ENCODE data around the gene ARHGEF10L. TPM values are rescaled to one million over a fixed set of nuclear protein-coding genes. Genes with fewer than 3 reads are reported as not detected.

Gene ARHGEF10L
- total RNA-seq, 1 donor = 16.8 TPM

GRCh38 chr1:17539118-17539476 is 401 bp upstream of the ARHGEF10L start:
- no peak for DNase-seq (ENCODE audit: low read depth)
- H3K4me3 ChIP-seq (ENCODE audit: low read depth, low read length) = peak overlapping the region; percentile 35
- TF ChIP-seq, protein P1, sequence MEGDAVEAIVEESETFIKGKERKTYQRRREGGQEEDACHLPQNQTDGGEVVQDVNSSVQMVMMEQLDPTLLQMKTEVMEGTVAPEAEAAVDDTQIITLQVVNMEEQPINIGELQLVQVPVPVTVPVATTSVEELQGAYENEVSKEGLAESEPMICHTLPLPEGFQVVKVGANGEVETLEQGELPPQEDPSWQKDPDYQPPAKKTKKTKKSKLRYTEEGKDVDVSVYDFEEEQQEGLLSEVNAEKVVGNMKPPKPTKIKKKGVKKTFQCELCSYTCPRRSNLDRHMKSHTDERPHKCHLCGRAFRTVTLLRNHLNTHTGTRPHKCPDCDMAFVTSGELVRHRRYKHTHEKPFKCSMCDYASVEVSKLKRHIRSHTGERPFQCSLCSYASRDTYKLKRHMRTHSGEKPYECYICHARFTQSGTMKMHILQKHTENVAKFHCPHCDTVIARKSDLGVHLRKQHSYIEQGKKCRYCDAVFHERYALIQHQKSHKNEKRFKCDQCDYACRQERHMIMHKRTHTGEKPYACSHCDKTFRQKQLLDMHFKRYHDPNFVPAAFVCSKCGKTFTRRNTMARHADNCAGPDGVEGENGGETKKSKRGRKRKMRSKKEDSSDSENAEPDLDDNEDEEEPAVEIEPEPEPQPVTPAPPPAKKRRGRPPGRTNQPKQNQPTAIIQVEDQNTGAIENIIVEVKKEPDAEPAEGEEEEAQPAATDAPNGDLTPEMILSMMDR (IDR thresholded peaks at IDR 0.05; ENCODE audit: insufficient read depth, low read depth, low read length) = no peak

DNA sequence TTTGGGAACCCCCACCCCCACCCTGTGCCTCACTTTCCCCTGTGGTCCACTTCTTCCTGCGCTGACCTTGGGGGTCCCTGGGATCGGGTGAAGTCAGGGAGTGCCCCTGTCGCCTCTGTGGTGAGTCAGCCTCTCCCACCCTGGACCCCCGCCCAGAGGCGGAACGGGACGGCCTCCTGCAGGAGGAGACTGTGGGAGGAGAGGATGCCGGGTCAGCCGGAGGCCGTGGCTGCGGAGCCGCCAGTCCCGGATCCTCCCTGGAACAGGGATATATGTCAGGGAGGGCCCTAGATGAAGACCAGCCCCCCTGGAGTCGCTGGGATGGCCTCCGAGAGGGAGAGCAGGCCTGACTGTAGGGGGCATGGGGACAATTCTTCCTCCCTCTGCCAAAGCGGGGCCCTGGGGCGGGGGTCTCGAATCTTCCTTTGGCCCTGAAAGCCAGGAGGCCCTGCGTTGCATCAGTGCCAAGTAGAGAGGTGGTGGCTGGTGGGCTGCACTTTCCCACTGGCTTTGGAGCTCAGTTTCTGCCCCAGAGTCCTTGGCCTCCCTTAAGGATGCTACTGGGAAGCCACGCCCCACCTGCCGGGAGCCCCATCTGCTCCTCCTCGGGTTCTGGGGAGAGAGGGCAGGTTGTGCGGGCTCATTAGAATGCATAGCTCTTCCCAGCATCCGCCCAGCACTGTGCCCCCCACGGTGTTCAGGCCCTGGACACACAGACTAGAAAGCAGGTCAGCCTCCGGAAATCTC is 930 bp downstream of the ARHGEF10L start:
- TF ChIP-seq, protein P1 (IDR thresholded peaks at IDR 0.05; ENCODE audit: insufficient read depth, low read depth, low read length) = no peak
- DNase-seq (ENCODE audit: low read depth) = peak; percentile 28
- peak overlapping the region; percentile 74 for H3K4me3 ChIP-seq (ENCODE audit: low read depth, low read length)

DNA sequence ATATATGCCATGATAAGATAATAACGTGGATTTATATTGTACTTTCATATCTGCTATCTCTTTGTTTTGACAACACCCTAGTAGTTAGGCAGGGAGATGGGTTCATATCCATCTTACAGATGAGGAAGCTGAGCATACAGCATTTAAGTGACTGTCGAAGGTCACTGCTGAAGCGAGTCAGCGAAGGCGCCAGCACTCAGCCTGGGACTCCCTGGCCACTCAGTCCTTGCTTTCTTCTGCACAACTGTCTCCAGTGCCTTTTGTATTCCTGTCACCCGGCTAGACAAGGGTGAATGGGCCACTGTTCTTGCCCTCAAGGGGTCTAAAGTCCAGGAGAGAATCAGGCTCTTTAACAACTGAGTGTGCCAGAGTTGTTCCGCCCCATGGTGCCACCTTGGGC is 3.1 kb downstream of the ARHGEF10L start:
- no peak for DNase-seq (ENCODE audit: low read depth)
- no peak overlapping the region for H3K4me3 ChIP-seq (ENCODE audit: low read depth, low read length)
- TF ChIP-seq, protein P1 (IDR thresholded peaks at IDR 0.05; ENCODE audit: insufficient read depth, low read depth, low read length) = no peak

- TF ChIP-seq, protein P1 (IDR thresholded peaks at IDR 0.05; ENCODE audit: insufficient read depth, low read depth, low read length) = no peak
- DNase-seq (ENCODE audit: low read depth) = no peak
- H3K4me3 ChIP-seq (ENCODE audit: low read depth, low read length) = no peak overlapping the region
Measured at GRCh38 chr1:17544776-17545350, 5.4 kb downstream of the ARHGEF10L start.

DNA sequence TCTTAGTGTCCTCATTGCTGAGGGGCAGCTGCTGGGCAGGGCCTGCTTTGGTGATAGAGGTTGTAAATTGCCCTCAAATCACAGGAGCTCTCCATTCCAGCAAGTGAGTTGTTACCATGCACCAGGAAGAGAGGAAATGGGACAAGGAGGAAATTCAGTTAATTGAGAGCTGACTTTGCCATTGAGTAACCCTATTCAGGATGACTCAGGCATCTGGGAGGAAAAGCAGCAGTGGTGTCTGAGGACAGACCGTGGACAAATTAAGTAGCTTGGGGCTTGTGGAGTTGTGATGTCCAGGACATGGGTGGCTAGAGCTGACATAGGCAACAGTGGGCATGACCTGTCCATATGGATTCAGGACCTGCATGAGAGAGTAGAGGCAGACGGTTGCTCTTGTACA is 5.9 kb downstream of the ARHGEF10L start:
- H3K4me3 ChIP-seq (ENCODE audit: low read depth, low read length) = no peak overlapping the region
- peak; percentile 63 for DNase-seq (ENCODE audit: low read depth)
- TF ChIP-seq, protein P1 (IDR thresholded peaks at IDR 0.05; ENCODE audit: insufficient read depth, low read depth, low read length) = no peak

DNA sequence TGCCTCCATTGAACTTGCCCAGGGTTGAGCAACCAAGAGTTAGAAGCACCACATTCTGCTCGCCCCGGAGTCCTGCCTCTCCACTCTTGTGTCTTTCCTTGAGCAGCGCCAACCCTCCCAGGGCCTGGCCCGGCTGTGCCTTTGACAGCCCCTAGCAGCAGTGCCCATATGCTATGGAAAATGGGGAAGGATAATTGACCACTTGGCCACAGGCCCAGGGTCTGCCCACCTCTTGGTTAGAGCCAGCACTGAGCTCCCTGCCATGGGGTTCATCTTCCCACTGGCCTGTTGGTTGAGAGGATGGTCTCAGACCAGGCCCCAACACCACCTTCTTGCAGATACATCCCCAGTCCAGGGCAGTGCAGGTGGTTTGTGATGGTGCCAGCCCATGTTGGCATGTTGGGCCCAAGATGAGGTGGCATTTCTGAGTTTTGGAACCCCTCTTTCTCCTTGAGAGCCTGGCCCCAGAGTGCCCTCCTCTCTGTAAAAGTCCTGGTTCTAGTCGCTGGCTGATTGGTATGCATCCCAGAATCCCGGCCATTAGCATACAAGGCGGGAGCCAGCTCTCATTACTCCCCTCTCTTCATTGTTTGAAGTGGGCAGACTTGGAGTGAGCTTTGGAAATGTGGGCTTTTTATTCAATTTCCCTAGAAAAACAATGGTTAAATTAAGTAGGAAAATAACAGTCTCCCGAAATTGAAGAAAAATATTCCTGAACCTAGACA is 7.6 kb downstream of the ARHGEF10L start:
- no peak overlapping the region for H3K4me3 ChIP-seq (ENCODE audit: low read depth, low read length)
- no peak for DNase-seq (ENCODE audit: low read depth)
- TF ChIP-seq, protein P1 (IDR thresholded peaks at IDR 0.05; ENCODE audit: insufficient read depth, low read depth, low read length) = no peak
